Spinal cord (tissue), 10 donors: Measurements from ENCODE around the gene SLC39A8. TPM values are rescaled to one million over a fixed set of nuclear protein-coding genes. Genes with fewer than 3 reads are reported as not detected.
"Not testable (repeated sequence)": the region's sequence is repeated elsewhere in the genome, so short reads cannot be mapped to it uniquely, and the experiment has no call there.

ENCODE experiments used
- DNase-seq, 6 donors: peaks; one replicate each; pipeline versions ENCODE4 v3.0.0 to v3.0.0-alpha.2; 2013 to 2015; ENCODE audit warnings: low spot score in 6 of 6, low read depth in 4 of 6
- H3K27ac ChIP-seq: one replicate; pipeline ENCODE4 v1.5.1; 2013; ENCODE audit warnings: low read depth, low read length, control low read depth
- H3K27me3 ChIP-seq: one replicate; pipeline ENCODE4 v1.6.1; 2013; ENCODE audit warnings: low read length; ENCODE audit not compliant: control insufficient read depth, insufficient read depth
- H3K36me3 ChIP-seq: one replicate; pipeline ENCODE4 v1.6.1; 2013; ENCODE audit warnings: low read length; ENCODE audit not compliant: control insufficient read depth, insufficient read depth
- H3K4me1 ChIP-seq: one replicate; pipeline ENCODE4 v1.6.1; 2013; ENCODE audit warnings: low read length; ENCODE audit not compliant: control insufficient read depth, insufficient read depth
- H3K4me3 ChIP-seq: one replicate; pipeline ENCODE4 v1.5.1; 2013; ENCODE audit warnings: low read depth, low read length, control low read depth
- H3K9me3 ChIP-seq: one replicate; pipeline ENCODE4 v1.6.1; 2013; ENCODE audit warnings: low read length; ENCODE audit not compliant: control insufficient read depth, insufficient read depth
- WGBS: methylation state at CpG from one replicate; pipeline ENCODE4 v1.1.5; 2013; ENCODE audit warnings: missing lambda C conversion rate; ENCODE audit not compliant: insufficient coverage; 5-methylcytosine and 5-hydroxymethylcytosine counted together
- long read RNA-seq, 4 donors: transcript quantifications; one replicate each; lab custom pipeline, GENCODE V29; 2026
- polyA plus RNA-seq, 2 donors: library from polyadenylated mRNA; unstranded; fragments of 120-200 nt; gene quantifications; one replicate each; pipeline ENCODE4 v1.2.1, GENCODE V29; 2013; ENCODE audit not compliant: insufficient read length in 2 of 2
- total RNA-seq, 2 donors: library from RNA; depleted of rRNA in 1 of 2; stranded (reverse); fragments of 120-200 nt in 1 of 2; fragments of >200 nt in 1 of 2; gene quantifications; one replicate each; pipeline versions ENCODE4 v1.2.3 to v1.2.4, GENCODE V29; 2013 to 2014
- donor health status: healthy.

Gene SLC39A8
- 10 to 100 TPM; 17.7 to 21.2 TPM for total RNA-seq
- 10 to 100 TPM in 1 of 2 donors, 1 to 10 TPM in 1; 9.2 to 10.8 TPM for polyA plus RNA-seq
- long read RNA-seq, donor 1, partial matches to known transcripts, result 0 of 2 reads
- long read RNA-seq, donor 1, other reads (novel, unspliced or antisense), result 0 of 2 reads
- long read RNA-seq, donor 2, partial matches to known transcripts, result 0 of 2 reads
- long read RNA-seq, donor 2, other reads (novel, unspliced or antisense), result 0 of 2 reads
- long read RNA-seq, donor 3, partial matches to known transcripts, result 0 of 2 reads
- long read RNA-seq, donor 3, other reads (novel, unspliced or antisense), result 0 of 2 reads
- long read RNA-seq, donor 4, partial matches to known transcripts, result 0 of 1 reads
- long read RNA-seq, donor 4, other reads (novel, unspliced or antisense), result 0 of 1 reads

DNA sequence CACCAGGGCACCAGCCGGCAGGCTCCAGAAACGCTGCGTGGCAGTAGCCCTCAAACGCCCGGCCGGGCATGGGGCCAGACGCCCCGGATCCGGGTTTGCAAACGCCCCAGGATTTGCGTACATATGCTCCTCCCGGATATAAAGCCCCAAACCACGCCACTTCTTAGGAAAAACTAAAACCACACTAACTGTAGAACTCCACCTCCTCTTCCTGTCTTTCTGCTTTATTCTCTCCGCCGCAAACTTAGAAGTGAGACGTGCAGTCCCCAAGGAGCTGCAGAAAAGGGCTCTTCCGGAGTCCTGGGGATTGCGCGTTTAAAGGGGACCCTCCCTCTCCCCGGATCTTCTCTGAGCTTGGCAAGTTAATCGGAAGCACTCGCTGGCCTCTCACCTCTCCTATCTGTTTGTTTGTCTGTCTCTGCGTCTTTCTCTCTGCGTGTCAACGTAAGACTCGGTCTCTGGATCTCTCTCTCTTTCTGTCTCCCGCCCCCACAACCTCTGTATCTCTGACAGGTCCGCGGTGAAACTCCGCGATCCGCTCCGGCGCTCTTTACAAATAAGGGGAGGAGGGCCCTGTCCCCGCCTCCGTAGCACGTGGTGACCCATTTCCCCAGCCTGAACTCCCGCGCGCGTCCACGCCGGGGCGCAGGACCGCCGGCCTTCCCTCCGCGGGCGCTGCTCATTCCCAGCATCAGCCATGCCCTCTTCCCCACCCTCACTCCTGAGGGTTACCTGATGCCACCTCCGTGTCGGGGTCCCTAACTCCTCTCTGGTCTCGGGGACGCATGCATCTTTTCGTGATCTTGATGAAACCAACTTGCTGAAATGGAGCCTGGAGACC, at the start of gene SLC39A8:
Gene SLC39A8 (minus strand): TSS at position 529 of the 841 bp plus-strand sequence. CDS start 820 bp downstream, outside the sequence.
- WGBS, result 0% methylated on average over 54 of the region's 54 CpGs
- H3K27ac ChIP-seq, result peak within 1 kb of the TSS; percentile 65

DNA sequence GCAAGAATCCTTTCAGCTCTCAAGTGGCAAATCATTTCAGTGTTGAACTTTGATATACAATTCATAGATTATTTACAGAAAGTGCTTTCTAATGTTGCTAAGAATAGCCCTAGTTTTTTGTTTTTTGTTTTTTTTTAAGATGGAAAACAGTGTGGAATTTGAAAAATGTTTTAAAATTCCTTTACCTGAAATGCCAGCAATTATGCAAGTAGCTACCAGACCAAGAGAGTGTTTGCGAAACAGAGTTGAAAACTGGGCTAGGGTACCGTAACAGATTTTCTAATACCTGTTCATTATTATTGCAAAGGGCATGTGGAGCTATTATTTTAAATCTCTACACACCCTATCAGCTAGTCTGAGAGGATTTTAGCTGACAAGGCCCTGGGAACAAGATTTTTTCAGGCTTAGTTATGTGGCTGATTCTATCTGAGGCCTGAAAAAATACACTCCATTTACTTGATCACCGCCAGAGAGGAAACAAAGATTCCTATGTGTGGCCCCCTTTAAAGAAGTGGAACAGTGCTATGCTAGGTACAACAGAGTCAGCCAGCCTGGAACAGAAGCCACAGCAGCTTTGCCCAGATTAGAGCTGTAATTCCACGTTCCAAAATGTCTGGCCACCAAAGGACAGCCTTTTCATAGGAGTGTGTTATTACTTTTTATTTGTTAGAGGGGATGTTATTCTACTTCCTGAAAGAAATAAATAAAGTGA, 46.9 kb upstream of the SLC39A8 start:
- Histone ChIP-seq H3K36me3 (no peaks in the 10 kb centered on the region), H3K9me3 (no peaks in the 10 kb centered on the region), H3K27ac (no peak overlapping the region), H3K4me1 (no peaks in the 10 kb centered on the region), H3K27me3 (no peaks in the 10 kb centered on the region), H3K4me3 (no peak overlapping the region)
- DNase-seq, result peak in 1 of 6 donors; percentile 10
- WGBS, result 45% methylated on average over 2 of the region's 4 CpGs

More for the DNA sequence above, at the start of gene SLC39A8:
- Histone ChIP-seq H3K4me1 (peaks cover 16% of the 10 kb centered on the region), H3K9me3 (no peaks in the 10 kb centered on the region), H3K36me3 (no peaks in the 10 kb centered on the region), H3K4me3 (peak within 1 kb of the TSS; percentile 66), H3K27me3 (peaks cover 4% of the 10 kb centered on the region)
- DNase-seq, result peak; percentile 48 to 89 (median 60)

DNA sequence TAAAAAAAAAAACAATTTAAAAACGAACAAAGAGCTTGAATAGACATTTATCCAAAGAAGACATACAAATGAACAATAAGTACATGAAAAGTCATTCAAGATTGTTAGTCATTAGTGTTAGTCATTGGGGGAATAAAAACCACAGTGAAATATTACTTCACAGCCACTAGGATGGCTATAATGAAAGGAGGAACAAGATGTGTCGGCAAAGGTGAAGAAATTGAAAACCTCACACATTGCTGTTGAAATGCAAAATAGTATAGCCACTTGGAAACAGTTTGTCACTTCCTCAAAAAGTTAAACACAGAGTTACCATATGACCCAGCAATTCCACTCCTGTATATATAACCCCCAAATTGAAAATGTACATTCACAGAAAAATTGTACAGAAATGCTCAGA, 45.2 kb upstream of the SLC39A8 start:
- no peaks in the 10 kb centered on the region for H3K36me3 ChIP-seq
- no CpG with 5 or more reads among the region's 2 CpGs for WGBS
- H3K9me3 ChIP-seq, result no peaks in the 10 kb centered on the region
- H3K4me1 ChIP-seq, result no peaks in the 10 kb centered on the region
- no peaks in the 10 kb centered on the region for H3K27me3 ChIP-seq
- H3K27ac ChIP-seq, result no peak overlapping the region
- no peak overlapping the region for H3K4me3 ChIP-seq
- no peak for DNase-seq

DNA sequence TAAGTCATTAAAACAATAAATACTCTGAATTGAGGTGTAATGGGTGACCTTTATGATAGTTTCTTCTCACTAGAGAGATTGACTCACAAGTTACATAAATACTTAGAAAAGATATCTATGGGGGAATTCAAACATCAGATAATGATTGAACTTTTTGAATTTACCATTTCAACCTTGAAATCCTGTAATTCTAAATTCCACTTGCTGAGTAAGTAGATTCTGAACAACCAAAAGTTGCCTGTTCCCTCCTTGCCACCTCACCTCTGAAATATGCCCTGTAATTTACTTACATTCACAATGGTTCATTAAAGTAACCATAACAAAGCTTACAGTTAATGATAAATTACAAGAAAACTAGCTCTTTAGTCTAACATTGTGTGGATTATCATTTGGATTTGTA, 43.3 kb upstream of the SLC39A8 start:
- no peak overlapping the region for H3K27ac ChIP-seq

DNA sequence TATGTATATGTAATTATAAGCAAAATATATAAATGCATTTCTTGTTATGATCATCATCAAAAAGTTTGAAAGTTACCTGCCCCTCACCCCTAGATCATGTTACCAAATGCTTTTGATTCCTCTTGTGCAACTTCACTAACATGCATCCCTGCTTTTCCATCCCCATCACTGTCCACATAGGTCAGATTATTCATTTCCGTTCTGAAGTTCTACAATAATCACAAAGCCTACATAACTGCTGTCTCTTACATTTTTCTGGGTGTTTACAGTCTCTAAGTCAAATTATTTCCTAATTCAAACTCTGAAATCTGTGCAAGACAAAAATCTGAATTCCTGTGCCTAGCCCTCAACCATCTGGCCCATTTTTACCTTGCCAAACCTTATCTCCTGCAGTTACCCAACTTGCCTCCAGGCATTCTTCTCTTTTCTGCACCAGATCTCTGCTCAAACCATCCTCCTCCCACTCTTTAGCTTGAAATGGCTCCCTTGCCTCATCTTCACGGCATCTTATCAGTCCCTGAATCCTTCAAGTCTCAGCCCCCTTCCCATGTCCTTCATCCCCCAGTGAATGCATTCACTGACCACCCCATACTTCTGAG, 42.4 kb upstream of the SLC39A8 start:
- DNase-seq, result no peak
- Histone ChIP-seq H3K27me3 (no peaks in the 10 kb centered on the region), H3K36me3 (no peaks in the 10 kb centered on the region), H3K4me3 (no peak overlapping the region), H3K9me3 (no peaks in the 10 kb centered on the region), H3K27ac (no peak overlapping the region), H3K4me1 (no peaks in the 10 kb centered on the region)
- 96% methylated on average over 2 of the region's 2 CpGs for WGBS

More for the DNA sequence above, 43.3 kb upstream of the SLC39A8 start:
- H3K4me3 ChIP-seq, result no peak overlapping the region
- no peaks in the 10 kb centered on the region for H3K4me1 ChIP-seq
- H3K36me3 ChIP-seq, result no peaks in the 10 kb centered on the region
- no peaks in the 10 kb centered on the region for H3K27me3 ChIP-seq
- H3K9me3 ChIP-seq, result no peaks in the 10 kb centered on the region
- no peak for DNase-seq

DNA sequence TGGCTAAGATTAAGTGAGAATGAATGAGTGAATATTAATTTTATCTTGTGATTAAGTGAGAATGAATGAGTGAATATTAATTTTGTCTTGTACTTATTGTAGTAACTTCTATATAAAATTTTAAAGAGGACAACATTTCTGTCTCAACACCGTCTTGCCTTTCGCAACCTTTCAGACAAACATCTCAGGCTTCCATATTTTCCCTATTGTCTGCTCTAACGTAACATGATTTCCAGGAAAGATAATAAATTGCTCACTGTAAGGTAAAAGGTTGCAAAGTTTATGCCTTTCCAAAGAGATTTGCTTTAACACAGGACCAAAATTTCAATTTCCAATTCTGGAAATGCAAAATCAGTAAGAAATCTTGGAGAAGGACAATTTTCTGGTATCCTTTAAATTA, 41.7 kb upstream of the SLC39A8 start:
- no peaks in the 10 kb centered on the region for H3K27me3 ChIP-seq
- H3K9me3 ChIP-seq, result no peaks in the 10 kb centered on the region
- no CpG with 5 or more reads among the region's 3 CpGs for WGBS
- no peaks in the 10 kb centered on the region for H3K4me1 ChIP-seq
- H3K27ac ChIP-seq, result no peak overlapping the region
- no peaks in the 10 kb centered on the region for H3K36me3 ChIP-seq
- DNase-seq, result no peak
- H3K4me3 ChIP-seq, result no peak overlapping the region

DNA sequence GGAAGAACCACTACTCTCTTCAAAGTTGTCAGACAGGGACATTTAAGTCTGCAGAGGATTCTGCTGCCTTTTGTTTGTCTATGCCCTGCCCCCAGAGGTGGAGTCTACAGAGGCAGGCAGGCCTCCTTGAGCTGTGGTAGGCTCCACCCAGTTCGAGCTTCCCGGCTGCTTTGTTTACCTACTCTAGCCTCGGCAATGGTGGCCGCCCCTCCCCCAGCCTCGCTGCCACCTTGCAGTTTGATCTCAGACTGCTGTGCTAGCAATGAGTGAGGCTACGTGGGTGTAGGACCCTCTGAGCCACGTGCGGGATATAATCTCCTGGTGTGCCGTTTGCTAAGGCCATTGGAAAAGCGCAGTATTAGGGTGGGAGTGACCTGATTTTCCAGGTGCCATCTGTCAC, 35.0 kb upstream of the SLC39A8 start:
- not testable (repeated sequence) for H3K36me3 ChIP-seq, H3K27ac ChIP-seq, H3K4me1 ChIP-seq, H3K4me3 ChIP-seq, DNase-seq, H3K27me3 ChIP-seq, H3K9me3 ChIP-seq
- 91% methylated on average over 9 of the region's 10 CpGs for WGBS

DNA sequence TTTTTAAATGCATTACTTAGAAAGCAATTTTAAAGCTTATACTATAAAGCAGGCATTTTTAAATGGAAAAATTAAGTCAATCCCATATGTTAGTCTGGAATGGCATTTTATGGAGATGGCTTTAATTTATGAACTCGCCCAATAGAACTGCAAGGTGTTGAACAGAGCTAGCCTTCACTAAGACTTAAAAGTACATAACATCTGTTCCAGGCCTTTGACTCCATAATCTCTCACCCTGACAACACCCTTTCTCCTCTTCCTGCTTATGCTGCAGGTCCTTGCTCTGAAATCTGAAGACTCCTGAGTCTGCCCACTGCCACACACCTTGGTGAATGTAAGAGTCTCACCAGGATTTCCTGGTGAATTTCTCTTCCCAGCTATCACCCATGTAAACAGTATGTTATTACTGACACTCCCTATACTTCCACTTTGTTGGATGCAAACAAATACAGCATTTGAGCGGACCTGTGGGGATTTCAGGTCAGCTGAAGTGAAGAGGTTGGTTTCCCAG, 17.7 kb upstream of the SLC39A8 start:
- H3K36me3 ChIP-seq, result no peaks in the 10 kb centered on the region
- H3K27ac ChIP-seq, result no peak overlapping the region
- no peak for DNase-seq
- H3K27me3 ChIP-seq, result no peaks in the 10 kb centered on the region
- 100% methylated on average over 1 of the region's 2 CpGs for WGBS
- no peak overlapping the region for H3K4me3 ChIP-seq
- no peaks in the 10 kb centered on the region for H3K9me3 ChIP-seq
- H3K4me1 ChIP-seq, result no peaks in the 10 kb centered on the region

DNA sequence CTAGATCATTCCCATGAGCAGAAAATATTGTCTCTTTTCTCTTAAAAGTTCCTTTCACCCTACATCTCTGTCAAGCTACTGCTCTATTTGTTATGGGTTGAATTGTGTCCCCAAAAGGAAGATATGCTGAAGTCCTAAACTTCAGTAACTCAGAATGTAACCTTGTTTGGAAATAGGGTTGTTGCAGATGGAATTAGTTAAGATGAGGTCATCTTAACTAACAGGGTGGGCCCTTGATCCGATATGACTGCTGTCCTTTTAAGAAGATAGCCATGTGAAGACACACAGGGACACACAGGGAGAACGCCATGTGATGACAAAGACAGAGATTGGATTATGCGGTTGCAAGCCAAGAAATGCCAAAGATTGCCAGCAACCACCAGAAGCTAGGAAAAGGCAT, 12.8 kb upstream of the SLC39A8 start:
- no peaks in the 10 kb centered on the region for H3K9me3 ChIP-seq

More for the DNA sequence above, 12.8 kb upstream of the SLC39A8 start:
- Histone ChIP-seq H3K4me3 (no peak overlapping the region), H3K4me1 (no peaks in the 10 kb centered on the region), H3K27ac (no peak overlapping the region), H3K27me3 (no peaks in the 10 kb centered on the region), H3K36me3 (no peaks in the 10 kb centered on the region)
- no peak for DNase-seq
- WGBS, result 95% methylated on average over 3 of the region's 3 CpGs
